HepG2 (cell line): Measurements from ENCODE around the gene VAMP2. TPM values are rescaled to one million over a fixed set of nuclear protein-coding genes. Genes with fewer than 3 reads are reported as not detected.

Source experiments
- ADNP ChIP-seq: sonication (generic); formaldehyde crosslinking; IDR thresholded peaks from 2 replicates; pipeline ENCODE4 v1.4.0; 2020; ENCODE audit warnings: missing genetic modification reagents
- E2F5 ChIP-seq: sonication (generic); formaldehyde crosslinking; conservative IDR thresholded peaks from 2 replicates; pipeline ENCODE4 v1.4.0; 2020; ENCODE audit warnings: missing genetic modification reagents
- FOXO1 ChIP-seq: sonication (generic); formaldehyde crosslinking; IDR thresholded peaks from 2 replicates; pipeline ENCODE4 v1.4.0; 2020; ENCODE audit warnings: missing genetic modification reagents
- HOMEZ ChIP-seq: IDR thresholded peaks from 2 replicates; pipeline ENCODE4 v1.6.1; 2016; ENCODE audit warnings: low read depth
- NCOA2 ChIP-seq: sonication (generic); formaldehyde crosslinking; IDR thresholded peaks from 2 replicates; pipeline ENCODE4 v1.8.0; 2022; ENCODE audit warnings: inconsistent platforms
- NFATC3 ChIP-seq: sonication (generic); formaldehyde crosslinking; IDR thresholded peaks from 2 replicates; pipeline ENCODE4 v1.5.1; 2020; ENCODE audit warnings: mild to moderate bottlenecking, missing genetic modification reagents
- NKX3-1 ChIP-seq: sonication (generic); formaldehyde crosslinking; IDR thresholded peaks from 2 replicates; pipeline ENCODE4 v1.5.0; 2020; ENCODE audit warnings: missing genetic modification reagents
- PAWR ChIP-seq: sonication (generic); formaldehyde crosslinking; IDR thresholded peaks from 2 replicates; pipeline ENCODE4 v1.4.0; 2020; ENCODE audit warnings: missing genetic modification reagents, mild to moderate bottlenecking, borderline replicate concordance
- PRDM10 ChIP-seq: sonication (generic); formaldehyde crosslinking; IDR thresholded peaks from 2 replicates; pipeline ENCODE4 v1.4.0; 2020; ENCODE audit warnings: low read depth, missing genetic modification reagents
- SMAD1 ChIP-seq: sonication (generic); formaldehyde crosslinking; IDR thresholded peaks from 2 replicates; pipeline ENCODE4 v1.4.0; 2020; ENCODE audit warnings: missing genetic modification reagents, low read depth, mild to moderate bottlenecking, borderline replicate concordance
- TARDBP ChIP-seq: sonication (generic); formaldehyde crosslinking; IDR thresholded peaks from 2 replicates; pipeline ENCODE4 v1.8.0; 2022; ENCODE audit warnings: mild to moderate bottlenecking, missing genetic modification reagents
- TBX2 ChIP-seq: sonication (generic); formaldehyde crosslinking; IDR thresholded peaks from 2 replicates; pipeline ENCODE4 v1.5.0; 2020; ENCODE audit warnings: missing genetic modification reagents, mild to moderate bottlenecking, borderline replicate concordance
- ZBTB44 ChIP-seq: sonication (generic); formaldehyde crosslinking; IDR thresholded peaks from 2 replicates; pipeline ENCODE4 v1.4.0; 2020; ENCODE audit warnings: missing genetic modification reagents
- ZBTB46 ChIP-seq: sonication (generic); formaldehyde crosslinking; IDR thresholded peaks from 2 replicates; pipeline ENCODE4 v1.4.0; 2020; ENCODE audit warnings: mild to moderate bottlenecking, missing genetic modification reagents, borderline replicate concordance
- ZFX ChIP-seq: sonication (generic); formaldehyde crosslinking; IDR thresholded peaks from 2 replicates; pipeline ENCODE4 v1.4.0; 2020; ENCODE audit warnings: mild to moderate bottlenecking, low read depth, missing genetic modification reagents, moderate library complexity
- ZNF460 ChIP-seq: sonication (generic); formaldehyde crosslinking; IDR thresholded peaks from 2 replicates; pipeline ENCODE4 v1.5.1; 2020; ENCODE audit warnings: missing genetic modification reagents, mild to moderate bottlenecking, borderline replicate concordance
- ZNF670 ChIP-seq: sonication (generic); formaldehyde crosslinking; IDR thresholded peaks from 2 replicates; pipeline ENCODE4 v1.8.0; 2022; ENCODE audit warnings: mild to moderate bottlenecking, missing genetic modification reagents, borderline replicate concordance
- ZNF768 ChIP-seq: sonication (generic); formaldehyde crosslinking; IDR thresholded peaks from 2 replicates; pipeline ENCODE4 v1.4.0; 2020; ENCODE audit warnings: missing genetic modification reagents
- ZNF790 ChIP-seq: sonication (generic); formaldehyde crosslinking; IDR thresholded peaks from 2 replicates; pipeline ENCODE4 v1.8.0; 2022; ENCODE audit warnings: missing genetic modification reagents, mild to moderate bottlenecking, borderline replicate concordance
- polyA plus RNA-seq, 8 experiments: library from polyadenylated mRNA; depleted of rRNA in 3 of 8; stranded (reverse) in 7 of 8; unstranded in 1 of 8; fragments of >200 nt; fragmentation: Illumina TruSeq in 4 of 8; extraction: Trizol in 4 of 8; gene quantifications; 2 replicates each; pipeline versions ENCODE4 v1.2.1 to v1.2.3, GENCODE V29; 2011 to 2016; ENCODE audit warnings: low read depth in 4 of 8, missing spikeins in 1 of 8, mixed read lengths in 1 of 8; ENCODE audit not compliant: insufficient read depth in 1 of 8
- total RNA-seq, 5 experiments: library from RNA; depleted of rRNA; stranded (reverse); fragments of >200 nt; fragmentation: Illumina TruSeq; extraction: Trizol; gene quantifications; 2 replicates each; pipeline ENCODE4 v1.2.3, GENCODE V29; 2016; ENCODE audit warnings: low read depth in 1 of 5

VAMP2 gene
- total and polyA plus RNA-seq, 2 of the 13 experiments (the other 11 are each of a cell fraction or from before 2014, with no cell fraction given) = 3.9 to 17.2 TPM

GRCh38 chr17:8163978-8164814 lies 1.4 kb upstream of the VAMP2 start (continued):
- TF ChIP-seq ADNP (no peak), NCOA2 (CRISPR knock-in tag) (peak; percentile 43; the same call in 1 of the 2 replicates), TBX2 (CRISPR knock-in tag) (peak; percentile 75), ZBTB44 (CRISPR knock-in tag) (no peak), ZNF460 (CRISPR knock-in tag) (peak; percentile 19; the same call in 1 of the 2 replicates), NKX3-1 (CRISPR knock-in tag) (no peak), ZNF790 (CRISPR knock-in tag) (no peak), HOMEZ (CRISPR knock-in tag) (no peak), TARDBP (CRISPR knock-in tag) (no peak), PRDM10 (CRISPR knock-in tag) (no peak), NFATC3 (CRISPR knock-in tag) (no peak), SMAD1 (no peak), E2F5 (CRISPR knock-in tag) (no peak), ZFX (CRISPR knock-in tag) (no peak; the same call in 1 of the 2 replicates), PAWR (CRISPR knock-in tag) (no peak), ZBTB46 (CRISPR knock-in tag) (no peak), ZNF670 (CRISPR knock-in tag) (peak; percentile 59; the same call in 1 of the 2 replicates), ZNF768 (CRISPR knock-in tag) (no peak), FOXO1 (CRISPR knock-in tag) (peak; percentile 59; the same call in 1 of the 2 replicates)
